Testis (tissue), 2 donors: ENCODE results near the gene SLC6A6.

ENCODE experiments used
- CTCF ChIP-seq, 3 experiments: fragments of 450-650 bp in 2 of 3; fragments of 200-600 bp in 1 of 3; sonication (generic) in 1 of 3; IDR thresholded peaks; one replicate each; pipeline ENCODE4 v1.5.1; 2016 to 2019; ENCODE audit warnings: antibody characterized with exemption in 3 of 3, mild to moderate bottlenecking in 2 of 3, moderate library complexity in 1 of 3
- POLR2A ChIP-seq: fragments of 450-650 bp; IDR thresholded peaks from one replicate; pipeline ENCODE4 v1.6.1; 2017; ENCODE audit warnings: antibody characterized with exemption, mild to moderate bottlenecking, moderate library complexity

DNA sequence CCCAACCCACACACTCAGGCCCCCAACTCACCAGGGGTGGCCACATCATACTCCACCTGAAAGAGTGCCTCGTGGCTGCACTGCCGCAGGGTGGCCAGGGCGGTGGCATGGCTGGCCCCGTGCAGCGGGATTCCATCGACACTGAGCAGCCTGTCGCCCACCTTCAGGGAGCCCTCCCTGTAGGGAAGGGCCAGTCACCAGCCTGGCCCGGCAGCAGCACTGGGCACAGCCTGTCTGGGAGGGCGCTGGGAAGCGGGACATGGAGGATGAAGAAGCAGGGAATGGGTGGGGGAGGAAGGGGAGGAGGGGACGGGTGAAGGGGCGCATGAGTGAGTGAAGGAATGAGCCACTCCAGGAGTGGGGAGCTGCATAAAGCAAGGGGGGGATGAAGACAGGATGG lies 119.2 kb downstream of the SLC6A6 start:
- no peak for TF ChIP-seq CTCF (IDR thresholded peaks at IDR 0.05)
- no peak for TF ChIP-seq POLR2A
